ENCODE results near the gene GAK.

GAK gene

DNA sequence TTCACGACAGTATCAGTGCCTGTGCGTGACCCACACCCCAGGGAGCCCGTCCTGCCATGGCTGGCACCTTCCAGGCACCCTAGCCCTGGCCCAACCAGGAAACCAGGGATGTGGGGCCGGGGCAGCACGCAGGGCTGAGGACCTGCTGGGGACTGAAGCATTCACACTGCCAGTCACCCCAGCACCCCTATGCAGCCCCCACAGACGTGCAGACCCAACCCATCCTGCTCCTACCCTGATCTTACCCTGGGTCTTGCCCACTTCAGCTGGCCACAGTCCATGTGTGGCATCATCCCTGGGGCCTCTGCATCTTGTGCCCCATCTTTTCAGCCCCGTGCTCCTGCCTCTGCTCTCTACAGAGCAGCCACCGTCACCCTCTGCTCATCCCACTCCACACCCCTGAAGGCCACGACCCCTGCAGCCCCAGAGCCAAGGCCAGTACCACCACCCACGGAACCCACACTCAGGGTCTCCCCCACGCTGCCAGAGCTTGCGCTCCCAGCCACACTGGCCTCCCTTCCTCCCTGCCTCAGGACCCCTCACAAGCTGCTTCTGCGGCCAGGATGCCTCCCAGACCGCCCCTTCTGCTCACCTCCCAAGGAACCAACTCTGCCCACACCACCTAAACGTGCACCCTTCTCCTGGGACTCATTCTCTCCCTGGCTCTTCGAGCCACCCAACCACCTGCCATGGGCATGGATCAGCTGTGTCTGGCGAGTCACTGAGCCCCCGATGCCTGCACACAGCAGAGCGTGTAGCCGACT lies 25.6 kb downstream of the GAK start:
- no peak for DNase-seq

DNA sequence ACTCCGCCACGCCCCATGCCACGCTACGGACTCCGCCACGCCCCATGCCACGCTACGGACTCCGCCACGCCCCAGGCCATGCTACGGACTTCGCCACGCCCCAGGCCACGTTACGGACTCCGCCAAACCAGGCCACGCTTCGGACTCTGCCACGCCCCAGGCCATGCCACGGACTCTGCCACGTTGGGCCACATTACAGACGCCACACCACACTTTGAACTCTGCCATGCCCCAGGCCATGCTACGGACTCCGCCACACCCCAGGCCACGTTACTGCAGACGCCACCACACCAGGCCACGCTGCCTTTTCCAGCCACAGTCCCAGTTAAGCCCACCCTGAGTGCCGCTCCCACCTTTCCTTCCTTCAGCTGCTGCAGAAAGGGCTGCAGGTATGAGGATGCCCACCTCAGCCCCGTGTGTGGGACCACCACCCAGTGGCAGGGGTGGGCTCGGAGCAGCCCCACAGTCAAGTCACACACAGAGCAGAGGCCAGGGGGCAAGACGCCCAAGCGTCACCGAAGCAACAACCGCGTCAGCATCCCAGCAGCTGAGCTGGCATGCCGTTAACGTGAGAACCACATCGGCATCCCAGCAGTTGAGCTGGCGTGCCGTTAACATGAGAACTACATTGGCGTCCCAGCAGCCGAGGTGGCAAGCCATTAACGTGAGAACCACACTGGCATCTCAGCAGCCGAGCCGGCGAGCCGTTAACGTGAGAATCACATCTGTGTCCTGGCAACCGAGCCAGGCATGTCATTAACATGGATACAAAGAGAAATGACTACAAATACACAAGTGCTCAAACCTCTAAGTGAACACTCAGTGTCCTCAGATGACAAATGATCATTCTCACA lies 26.4 kb downstream of the GAK start:
- DNase-seq: no peak

DNA sequence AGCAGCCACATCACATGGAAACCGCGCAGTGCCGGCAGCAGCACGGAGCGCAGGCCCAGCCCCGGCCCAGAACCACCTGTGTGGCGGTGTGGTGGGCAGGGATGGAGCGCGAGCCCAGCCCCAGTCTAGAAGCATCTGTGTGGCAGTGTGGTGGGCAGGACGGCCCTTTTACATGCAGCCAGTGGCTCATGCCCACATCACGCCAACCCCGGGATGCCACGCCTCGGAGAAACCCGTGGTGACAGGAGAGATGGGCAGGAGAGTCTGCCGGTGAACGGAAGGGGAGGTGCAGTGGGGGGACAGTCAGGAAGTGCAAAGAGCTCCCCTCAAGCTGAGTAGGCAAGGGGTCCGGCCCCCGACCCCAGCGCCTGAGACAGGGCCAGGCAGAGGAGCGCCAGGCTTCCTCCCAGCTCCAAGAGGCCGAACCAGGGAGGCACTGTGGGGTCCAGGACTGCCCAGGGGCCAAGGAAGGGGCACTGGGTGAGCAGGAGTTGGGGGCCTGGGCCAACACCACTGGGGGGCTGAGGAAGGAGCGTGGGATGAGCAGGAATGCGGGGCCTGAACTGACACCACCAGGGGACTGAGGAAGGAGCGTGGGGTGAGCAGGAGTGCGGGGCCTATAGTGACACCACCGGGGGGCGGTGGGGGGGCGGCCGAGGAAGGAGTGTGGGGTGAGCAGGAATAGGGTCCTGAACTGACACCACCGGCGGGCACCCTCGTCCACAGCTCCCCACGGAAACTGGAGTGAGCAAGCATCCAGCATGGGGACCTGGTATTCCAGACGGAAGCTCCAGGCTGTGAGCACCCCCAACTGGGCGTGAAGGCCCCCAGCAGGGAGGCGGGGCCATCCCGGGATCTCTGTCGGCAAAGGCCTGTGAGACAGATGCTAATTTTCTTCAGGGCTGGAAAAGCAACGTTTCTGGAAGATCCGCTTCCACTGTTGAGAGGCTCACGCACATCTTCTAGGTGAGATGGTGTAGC lies 28.8 kb downstream of the GAK start:
- DNase-seq: no peak

DNA sequence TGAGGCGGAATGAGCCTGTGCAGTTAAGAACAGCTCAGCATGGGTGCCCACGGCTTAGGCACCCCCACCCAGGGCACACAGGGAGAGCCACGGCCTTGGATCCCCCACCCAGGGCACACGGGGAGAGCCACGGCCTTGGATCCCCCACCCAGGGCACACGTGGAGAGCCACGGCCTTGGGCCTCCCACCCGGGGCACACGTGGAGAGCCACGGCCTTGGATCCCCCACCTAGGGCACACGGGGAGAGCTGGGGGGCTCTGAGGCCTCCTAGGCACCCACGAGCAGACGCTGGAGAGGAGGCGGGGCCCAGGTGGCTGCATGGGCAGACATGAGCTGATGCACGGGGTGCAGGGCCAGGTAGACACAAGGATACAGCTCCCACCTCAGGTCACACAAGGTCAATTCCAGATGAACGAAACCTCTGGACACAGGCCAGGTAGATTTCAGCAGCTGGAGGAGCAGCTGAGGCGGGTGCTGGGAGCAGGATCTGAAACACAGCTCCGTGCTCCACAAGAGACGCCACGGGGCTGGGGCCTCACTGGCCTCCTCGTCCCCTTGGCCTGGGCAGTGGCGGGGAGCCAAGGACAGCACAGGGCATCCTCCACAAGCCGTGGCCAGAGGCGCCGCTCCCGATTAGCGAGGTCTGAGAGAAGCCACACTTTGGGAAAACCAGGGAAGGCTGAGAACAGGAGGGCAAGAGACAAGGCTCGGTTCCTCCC lies 30.8 kb downstream of the GAK start:
- DNase-seq: no peak

DNA sequence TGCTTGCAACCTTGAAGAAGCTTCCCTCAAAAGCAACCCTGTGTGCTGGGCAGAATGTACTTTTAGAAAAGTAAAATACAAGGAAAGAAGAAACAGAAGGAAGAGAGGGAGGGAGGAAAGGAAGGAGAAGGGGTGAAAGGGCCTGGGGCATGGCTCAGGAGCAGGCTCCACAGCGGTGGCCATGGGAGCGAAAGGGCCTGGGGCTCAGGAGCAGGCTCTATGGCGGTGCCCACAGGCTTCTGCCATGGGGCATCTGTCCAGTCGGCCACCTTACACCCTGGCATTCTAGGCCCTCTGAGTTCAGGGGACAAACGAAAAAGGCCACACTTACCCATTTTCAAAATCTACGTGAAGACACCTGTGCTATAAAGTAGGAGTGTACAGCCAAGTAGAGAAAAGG lies 31.4 kb downstream of the GAK start:
- DNase-seq: no peak

DNA sequence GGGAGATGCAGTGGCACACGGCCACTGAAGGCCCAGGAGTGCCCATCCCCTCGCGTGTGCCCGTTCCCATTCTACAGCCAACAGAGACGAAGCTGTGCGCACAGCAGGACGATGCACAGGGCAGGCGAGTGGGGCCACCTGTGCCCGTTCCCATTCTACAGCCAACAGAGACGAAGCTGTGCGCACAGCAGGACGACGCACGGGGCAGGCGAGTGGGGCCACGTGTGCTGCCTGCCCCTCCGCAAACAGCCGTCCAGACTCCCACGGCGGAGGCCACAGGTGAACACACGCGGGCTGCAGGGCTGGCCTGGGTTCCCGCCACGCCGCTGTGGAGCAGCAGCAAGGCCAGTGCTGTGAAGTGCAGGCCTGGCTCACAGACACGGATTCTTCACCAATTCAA lies 32.0 kb downstream of the GAK start:
- DNase-seq: no peak

DNA sequence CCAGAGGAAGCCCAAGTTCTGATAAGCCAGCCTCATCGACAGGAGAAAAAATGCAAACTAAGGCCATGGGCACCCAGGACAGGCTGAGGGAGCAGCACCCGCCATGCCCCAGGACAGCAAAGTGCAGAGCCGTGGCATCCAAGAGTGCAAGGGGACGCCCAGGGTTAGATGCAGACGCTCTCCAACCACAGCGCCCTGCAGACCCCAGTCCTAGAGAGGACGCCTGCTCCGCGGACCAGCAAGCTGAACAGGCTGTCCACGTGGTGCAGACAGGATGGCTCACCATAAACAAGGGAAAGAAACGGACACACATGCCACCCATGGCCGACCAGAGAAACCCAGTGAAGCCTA lies 32.6 kb downstream of the GAK start:
- DNase-seq: no peak

DNA sequence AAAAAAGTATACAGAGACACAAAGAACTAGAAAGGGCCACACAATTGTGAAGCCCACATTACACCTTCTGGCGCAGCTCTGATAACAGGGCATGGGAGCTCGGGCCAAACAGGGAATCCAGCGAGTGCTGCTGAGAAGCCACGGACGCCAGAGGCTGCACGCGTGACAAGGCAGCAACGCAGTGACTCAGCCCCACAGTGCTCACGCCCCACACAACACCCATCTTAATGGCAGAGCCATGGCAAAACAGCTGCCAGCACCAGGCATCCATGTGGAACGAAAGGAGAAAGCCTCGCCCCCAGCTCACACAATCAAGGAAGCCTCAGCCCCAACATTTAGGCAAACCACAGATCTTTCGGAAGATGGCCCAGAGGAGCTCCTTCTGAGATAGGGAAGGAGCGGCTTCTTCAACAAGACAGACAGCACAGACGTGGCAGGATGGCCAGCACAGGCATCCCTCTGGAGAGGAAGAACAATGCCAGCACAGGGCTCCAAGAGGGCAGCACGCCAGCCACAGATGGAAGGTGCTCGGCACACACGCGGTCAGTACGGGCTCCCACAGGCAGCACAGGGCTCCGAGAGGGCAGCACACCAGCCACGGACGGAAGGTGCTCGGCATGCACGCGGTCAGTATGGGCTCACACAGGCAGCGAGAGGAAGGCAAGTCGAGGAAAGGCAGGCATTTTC lies 33.1 kb downstream of the GAK start:
- no peak for DNase-seq

DNA sequence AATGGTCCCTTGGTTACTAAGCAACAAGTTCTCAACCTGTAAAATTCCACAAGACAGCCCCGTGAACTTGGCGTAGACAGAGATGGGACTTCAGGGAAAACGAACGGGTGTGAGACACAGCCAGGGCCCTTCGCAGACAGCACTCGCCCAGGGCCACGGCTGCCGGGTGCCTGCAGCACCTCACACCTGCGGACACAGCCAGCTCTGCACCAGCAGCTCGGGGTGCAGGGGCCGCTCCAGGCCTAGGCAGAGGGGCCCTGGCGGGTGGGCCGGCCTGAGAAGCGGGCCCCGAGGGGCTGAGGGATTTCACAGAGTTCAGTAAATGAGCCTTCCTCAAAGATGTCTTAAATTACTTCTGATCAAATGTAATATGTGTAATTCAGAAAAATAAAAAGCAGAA lies 34.0 kb downstream of the GAK start:
- no peak for DNase-seq

DNA sequence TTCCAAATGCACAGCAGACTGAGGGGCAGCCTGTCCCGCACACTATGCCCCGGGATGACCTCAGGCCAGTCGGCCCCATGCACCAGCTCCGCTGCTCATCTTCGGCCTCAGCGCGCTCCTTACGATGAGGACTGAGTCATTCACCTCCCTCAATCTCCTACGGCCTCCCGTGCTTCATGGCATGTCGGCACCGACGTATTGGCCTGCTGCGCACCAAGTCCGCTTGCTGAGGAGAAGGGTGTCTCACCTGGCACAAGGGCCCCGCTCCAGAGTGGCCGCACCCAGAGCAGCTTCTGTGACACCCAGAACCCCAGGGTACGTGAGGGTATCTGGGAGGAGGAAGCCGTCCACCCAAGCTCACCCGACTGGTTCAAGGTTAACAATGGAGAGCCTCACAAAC lies 35.5 kb downstream of the GAK start:
- no peak for DNase-seq

DNA sequence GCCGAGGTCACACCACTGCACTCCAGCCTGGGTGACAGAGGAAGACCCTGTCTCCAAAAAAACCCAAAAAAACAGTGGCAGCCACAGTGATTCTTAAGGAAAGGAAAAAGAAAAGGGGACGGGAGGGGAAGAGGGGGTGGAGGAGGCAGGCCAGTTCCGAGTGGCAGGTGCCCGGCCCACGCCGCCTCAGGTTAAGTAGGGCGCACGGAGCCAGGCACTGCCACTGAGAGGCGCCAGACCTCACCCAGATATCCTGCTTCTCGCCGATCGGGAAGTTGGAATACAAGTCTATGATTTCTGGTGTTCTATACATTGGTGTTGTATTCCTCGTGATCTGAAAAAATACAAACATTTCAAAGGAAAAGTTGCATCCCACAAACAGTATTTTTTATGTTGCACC lies 35.9 kb downstream of the GAK start:
- DNase-seq: no peak

DNA sequence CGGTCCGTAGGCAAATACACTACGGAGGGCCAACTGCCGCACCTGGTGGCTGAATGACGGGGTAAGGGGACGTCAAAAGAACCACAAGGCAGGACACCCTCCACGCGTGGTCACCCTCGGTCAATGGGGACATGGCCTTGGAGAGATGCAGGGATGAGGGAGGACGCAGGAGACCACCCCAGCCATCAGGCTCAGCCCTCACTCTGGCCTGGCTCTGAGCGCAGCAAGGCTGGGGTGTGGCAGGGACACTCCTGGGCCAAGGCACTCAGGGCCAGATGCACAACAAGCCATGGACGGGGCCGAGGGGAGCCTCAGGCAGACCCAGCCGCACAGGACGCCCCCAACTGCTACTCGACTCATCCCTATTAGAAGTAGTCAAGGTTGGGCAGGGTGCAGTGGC lies 36.5 kb downstream of the GAK start:
- no peak for DNase-seq

DNA sequence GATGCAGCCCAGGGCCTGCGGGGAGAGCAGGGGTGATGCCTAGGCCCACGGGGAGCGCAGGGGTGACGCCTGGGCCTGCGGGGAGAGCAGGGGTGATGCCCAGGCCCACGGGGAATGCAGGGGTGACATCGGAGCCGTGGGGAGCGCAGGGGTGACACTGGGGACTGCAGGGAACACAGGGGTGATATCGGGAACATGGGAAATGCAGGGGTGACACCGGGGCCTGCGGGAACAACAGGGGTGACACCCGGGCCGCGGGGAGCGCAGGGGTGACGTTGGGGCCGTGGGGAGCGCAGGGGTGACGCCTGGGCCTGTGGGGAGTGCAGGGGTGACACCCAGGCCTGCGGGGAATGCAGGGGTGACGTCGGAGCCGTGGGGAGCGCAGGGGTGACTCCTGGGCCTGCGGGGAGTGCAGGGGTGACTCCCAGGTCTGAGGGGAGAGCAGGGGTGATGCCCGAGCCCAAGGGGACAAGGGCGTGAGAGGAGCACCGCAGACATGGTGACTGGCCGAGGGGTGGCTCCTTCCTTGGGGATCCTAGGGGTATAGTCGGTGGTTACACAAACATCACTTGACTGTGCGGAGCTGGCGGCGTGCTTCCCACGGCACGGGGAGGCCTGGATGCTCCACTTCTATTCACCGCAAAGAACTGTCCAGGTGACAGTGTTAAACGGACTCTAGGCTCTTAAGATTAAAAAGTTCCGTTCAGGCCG lies 38.0 kb downstream of the GAK start:
- no peak for DNase-seq

DNA sequence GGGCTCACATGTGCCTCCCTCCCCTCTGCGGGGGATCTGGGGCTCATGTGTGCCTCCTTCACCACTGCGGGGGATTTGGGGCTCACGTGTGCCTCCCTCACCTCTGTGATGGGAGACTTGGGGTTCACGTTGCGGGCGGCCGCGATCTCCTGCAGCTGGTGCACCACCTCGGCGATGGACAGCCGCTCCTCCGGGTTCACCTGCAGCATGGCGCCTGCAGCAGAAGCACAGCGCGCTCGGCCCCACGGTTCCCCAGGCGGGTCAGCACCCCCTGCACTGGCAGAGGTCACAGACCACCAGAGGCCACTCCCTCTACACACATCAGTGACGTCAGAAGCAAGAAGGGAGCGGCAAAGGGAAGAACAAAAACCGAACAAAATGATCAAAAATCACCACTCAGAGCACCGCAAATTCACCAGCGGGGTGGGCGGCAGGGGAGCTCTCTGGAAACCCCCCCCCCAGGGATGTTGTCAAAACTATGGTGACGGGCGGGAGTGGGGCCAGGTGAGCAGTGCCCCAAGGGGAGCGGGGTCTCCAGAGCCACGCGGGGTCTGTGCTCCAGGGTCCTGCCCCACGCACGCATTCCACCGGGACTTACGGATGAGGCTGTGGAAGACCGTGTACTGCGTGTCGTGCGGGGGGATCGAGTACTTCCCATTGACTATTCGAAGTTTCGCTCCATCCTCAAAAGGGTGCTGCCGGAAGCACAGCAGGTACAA lies 38.7 kb downstream of the GAK start:
- no peak for DNase-seq

DNA sequence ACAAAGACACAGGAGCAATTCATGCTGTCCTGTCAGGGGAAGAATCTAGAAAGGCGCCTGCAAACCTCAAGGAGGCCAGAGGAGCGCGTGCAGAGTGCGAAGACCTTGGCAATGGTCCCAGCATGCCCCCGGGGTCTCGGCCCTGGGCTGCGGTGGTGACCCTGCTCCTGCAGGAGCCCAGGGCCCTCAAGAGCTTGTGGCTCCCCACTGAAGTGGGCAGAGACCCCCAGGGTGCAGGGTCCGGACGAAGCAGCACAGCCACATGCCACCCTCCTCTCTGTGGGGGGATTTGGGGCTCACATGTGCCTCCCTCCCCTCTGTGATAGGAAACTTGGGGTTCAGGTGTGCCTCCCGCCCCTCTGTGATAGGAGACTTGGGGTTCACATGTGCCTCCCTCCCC lies 39.3 kb downstream of the GAK start:
- DNase-seq: no peak

DNA sequence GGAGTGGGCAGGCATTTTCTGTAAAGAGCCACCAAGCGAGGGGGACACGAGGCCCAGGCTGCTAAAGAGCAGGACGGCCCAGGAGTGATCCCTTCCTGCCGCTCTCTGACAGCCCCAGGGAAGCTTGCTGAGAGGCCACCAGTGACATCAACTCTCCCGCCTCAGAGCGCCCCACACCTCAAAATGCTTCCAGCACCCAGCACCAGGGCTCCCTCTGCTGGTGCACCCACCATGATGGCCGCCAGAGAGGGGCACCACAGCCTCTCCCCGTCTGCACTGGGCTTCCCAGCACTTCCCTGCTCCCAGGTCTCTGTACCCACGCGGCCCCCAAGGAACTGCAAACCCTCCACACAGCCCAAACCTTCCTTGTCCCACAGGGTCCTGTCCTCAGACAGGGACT lies 40.4 kb downstream of the GAK start:
- DNase-seq: peak; percentile 3 to 16

DNA sequence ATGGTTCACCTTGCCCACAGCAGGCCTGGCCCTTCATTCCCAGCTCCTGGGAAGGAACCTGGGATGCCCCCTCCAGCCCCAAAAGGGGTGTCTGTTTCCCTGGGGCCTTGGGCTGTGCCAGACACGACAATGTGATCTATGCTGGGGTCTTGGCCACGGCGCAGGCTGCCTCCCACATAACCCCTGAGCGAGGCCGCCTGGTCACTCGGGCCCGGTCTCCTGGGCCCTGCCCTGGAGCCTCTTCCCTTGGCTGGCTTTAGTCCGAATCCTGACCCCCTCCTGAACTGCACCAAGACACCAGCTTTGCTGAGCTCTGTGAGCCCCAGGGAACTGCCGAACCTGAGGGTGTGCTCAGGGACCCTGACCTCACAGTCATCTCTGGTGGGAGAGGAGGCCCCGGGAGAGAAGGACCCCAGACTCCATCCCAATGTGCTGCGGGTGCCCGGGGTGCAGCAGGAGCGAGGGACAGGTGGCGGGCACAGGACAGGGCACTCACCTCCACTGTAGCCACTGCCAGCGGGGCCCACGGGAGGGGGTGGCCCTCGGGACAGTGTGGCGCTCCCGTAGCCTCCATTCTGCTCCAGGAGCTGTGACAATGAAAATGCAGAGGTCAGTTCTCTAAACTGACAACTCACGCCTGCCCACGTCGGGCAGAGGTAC lies 42.0 kb downstream of the GAK start:
- DNase-seq: no peak

DNA sequence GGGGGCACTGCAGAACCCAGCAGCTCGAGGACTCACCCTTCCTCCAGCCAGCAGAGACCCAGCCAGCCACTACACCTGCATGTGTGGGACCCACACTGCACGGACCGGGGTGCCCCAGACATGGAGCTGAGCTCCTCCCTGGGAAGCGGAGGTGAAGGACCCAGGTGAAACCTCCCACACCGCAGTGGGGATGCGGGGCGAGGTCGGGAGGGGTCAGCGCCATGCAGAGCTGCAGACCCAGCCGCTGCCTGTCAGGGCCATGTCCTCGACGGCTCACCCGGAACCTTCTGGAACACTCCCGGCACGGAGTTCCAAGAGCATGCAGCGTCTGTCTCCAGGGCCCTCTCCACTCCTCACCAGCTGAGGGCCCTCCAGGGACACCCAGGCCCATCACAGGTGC lies 42.6 kb downstream of the GAK start:
- DNase-seq: no peak

DNA sequence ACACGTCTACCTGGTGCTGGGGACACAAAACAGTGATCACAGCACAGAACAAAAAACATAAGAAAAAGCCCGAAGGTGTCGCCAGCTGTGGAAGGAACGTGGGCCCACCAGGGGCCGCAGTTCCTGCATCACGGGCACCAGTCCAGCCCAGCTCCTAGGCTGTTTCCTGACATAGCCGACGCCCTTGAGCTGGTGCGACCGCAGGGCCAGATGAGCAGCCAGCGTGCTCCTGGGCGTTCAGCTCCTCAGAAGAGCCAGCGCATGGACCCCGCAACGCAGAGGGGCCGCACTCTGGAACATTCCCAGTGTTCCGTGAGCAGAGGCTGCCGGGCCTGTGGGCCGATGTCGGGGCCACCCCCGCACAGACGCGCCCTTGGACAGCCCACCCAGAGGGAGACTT lies 44.1 kb downstream of the GAK start:
- no peak for DNase-seq
